ENCODE measurements around the gene CECR2.

DNA sequence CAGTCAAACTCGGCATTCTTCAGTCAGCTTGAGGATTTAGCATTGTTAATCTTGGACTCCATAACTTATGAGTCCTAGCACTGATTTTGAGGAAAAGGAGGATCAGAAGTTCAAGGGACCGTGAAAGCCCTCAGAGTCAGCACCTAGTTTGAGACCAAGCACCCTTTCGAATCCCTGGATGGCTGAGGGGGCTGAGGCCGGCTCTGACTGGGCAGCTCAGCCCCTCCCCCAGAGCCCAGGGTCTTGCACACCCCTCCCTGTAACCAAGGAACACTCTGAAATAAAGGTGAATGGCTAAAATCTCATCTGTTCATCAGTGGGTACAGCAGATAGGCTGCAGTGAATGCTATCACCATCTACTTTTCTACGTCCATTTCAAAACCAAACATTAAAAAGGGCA, 221.3 kb downstream of the CECR2 start:
- no peak for TF ChIP-seq CTCF (IDR thresholded peaks at IDR 0.05)
- TF ChIP-seq EP300 (IDR thresholded peaks at IDR 0.05): no peak
- no peak for TF ChIP-seq POLR2A (IDR thresholded peaks at IDR 0.05)
